ENCODE results near the gene IL22RA2. TPM values are rescaled to one million over a fixed set of nuclear protein-coding genes. Genes with fewer than 3 reads are reported as not detected.
"Not testable (repeated sequence)": the region's sequence is repeated elsewhere in the genome, so short reads cannot be mapped to it uniquely, and the experiment has no call there.

The IL22RA2 gene
- polyA plus RNA-seq, 3 donors = not detected

GRCh38 chr6:137107767-137108105 is 65.7 kb downstream of the IL22RA2 start:
- Histone ChIP-seq H3K27me3 (ENCODE audit: control insufficient read depth in 2 of 2, insufficient read depth in 2 of 2, low read length in 2 of 2) (peaks cover 0 to 2% of the 10 kb centered on the region in 2 donors), H3K79me2 (ENCODE audit: insufficient read depth, low read length) (no peaks in the 10 kb centered on the region), H4K20me1 (ENCODE audit: insufficient read depth, low read length) (no peaks in the 10 kb centered on the region), H2AFZ (ENCODE audit: insufficient read depth, low read depth, low read length, poor library complexity, severe bottlenecking) (no peak overlapping the region), H3K9me3 (replicated peaks in 1 of 2; ENCODE audit: control insufficient read depth in 1 of 2, insufficient read depth in 1 of 2, low read length in 2 of 2) (no peaks in the 10 kb centered on the region), H3K9ac (ENCODE audit: insufficient read depth, low read length, poor library complexity, severe bottlenecking) (no peak overlapping the region), H3K27ac (ENCODE audit: low read depth in 1 of 2, low read length in 2 of 2) (no peak overlapping the region), H3K4me2 (replicated peaks; ENCODE audit: extremely low read depth, low read length, poor library complexity, severe bottlenecking) (no peak overlapping the region), H3K36me3 (replicated peaks in 1 of 2; ENCODE audit: control insufficient read depth in 1 of 2, insufficient read depth in 2 of 2, low read length in 2 of 2) (no peaks in the 10 kb centered on the region), H3K4me1 (ENCODE audit: control insufficient read depth in 1 of 2, insufficient read depth in 2 of 2, low read length in 2 of 2) (no peaks in the 10 kb centered on the region), H3K4me3 (replicated peaks in 1 of 3; ENCODE audit: low read depth in 2 of 3, low read length in 3 of 3) (no peak overlapping the region)
- peaks cover 0 to 14% (median 6%) of the 10 kb centered on the region in 7 donors for H3K9me3 Mint-ChIP-seq
- no peaks in the 10 kb centered on the region for H3K4me1 Mint-ChIP-seq
- DNase-seq = no peak
- TF ChIP-seq CTCF (IDR thresholded peaks at IDR 0.05) = no peak
- H3K36me3 Mint-ChIP-seq = no peaks in the 10 kb centered on the region
- no peak overlapping the region for H3K27ac Mint-ChIP-seq
- no CpG with 5 or more reads among the region's 1 CpG for WGBS (ENCODE audit: insufficient coverage)
- H3K27me3 Mint-ChIP-seq (ENCODE audit: low read depth in 3 of 3) = peaks cover 2 to 6% (median 5%) of the 10 kb centered on the region in 3 donors
- intact Hi-C loops (cut with micrococcal nuclease) = no loop called here
- H3K4me3 Mint-ChIP-seq = no peak overlapping the region

- H3K4me3 ChIP-seq (replicated peaks in 1 of 3; ENCODE audit: low read depth in 2 of 3, low read length in 3 of 3); H3K4me1 ChIP-seq (ENCODE audit: control insufficient read depth in 1 of 2, insufficient read depth in 2 of 2, low read length in 2 of 2); H3K9ac ChIP-seq (ENCODE audit: insufficient read depth, low read length, poor library complexity, severe bottlenecking); intact Hi-C loops (cut with micrococcal nuclease); H3K36me3 Mint-ChIP-seq; H3K9me3 ChIP-seq (replicated peaks in 1 of 2; ENCODE audit: control insufficient read depth in 1 of 2, insufficient read depth in 1 of 2, low read length in 2 of 2); H4K20me1 ChIP-seq (ENCODE audit: insufficient read depth, low read length); H3K36me3 ChIP-seq (replicated peaks in 1 of 2; ENCODE audit: control insufficient read depth in 1 of 2, insufficient read depth in 2 of 2, low read length in 2 of 2); H3K4me2 ChIP-seq (replicated peaks; ENCODE audit: extremely low read depth, low read length, poor library complexity, severe bottlenecking); H2AFZ ChIP-seq (ENCODE audit: insufficient read depth, low read depth, low read length, poor library complexity, severe bottlenecking); H3K4me3 Mint-ChIP-seq; H3K79me2 ChIP-seq (ENCODE audit: insufficient read depth, low read length); H3K27me3 Mint-ChIP-seq (ENCODE audit: low read depth in 3 of 3); H3K27me3 ChIP-seq (ENCODE audit: control insufficient read depth in 2 of 2, insufficient read depth in 2 of 2, low read length in 2 of 2); H3K27ac Mint-ChIP-seq; DNase-seq; H3K4me1 Mint-ChIP-seq; H3K27ac ChIP-seq (ENCODE audit: low read depth in 1 of 2, low read length in 2 of 2): not testable (repeated sequence)
- H3K9me3 Mint-ChIP-seq = peaks cover 0 to 16% (median 6%) of the 10 kb centered on the region in 7 donors
- WGBS (ENCODE audit: insufficient coverage) = 100% methylated on average over 1 of the region's 6 CpGs
These were observed 66.2 kb downstream of the IL22RA2 start for GRCh38 chr6:137107047-137107766.

Measured in CD14-positive monocyte (primary cell).